Activated CD4-positive, CD25-positive, alpha-beta regulatory T cell treated with anti-CD3 and anti-CD28 coated beads, Interleukin-2, amount 50 U/mL, for 72 hours (primary cell): ENCODE results near the gene CD276.
"Not testable (repeated sequence)": the region's sequence is repeated elsewhere in the genome, so short reads cannot be mapped to it uniquely, and the experiment has no call there.

Experiments
- DNase-seq: peaks from one replicate; pipeline ENCODE4 v3.0.0; 2021

The CD276 gene

GRCh38 chr15:73712107-73712506 lies 27.9 kb downstream of the CD276 start:
- no peak for DNase-seq

DNA sequence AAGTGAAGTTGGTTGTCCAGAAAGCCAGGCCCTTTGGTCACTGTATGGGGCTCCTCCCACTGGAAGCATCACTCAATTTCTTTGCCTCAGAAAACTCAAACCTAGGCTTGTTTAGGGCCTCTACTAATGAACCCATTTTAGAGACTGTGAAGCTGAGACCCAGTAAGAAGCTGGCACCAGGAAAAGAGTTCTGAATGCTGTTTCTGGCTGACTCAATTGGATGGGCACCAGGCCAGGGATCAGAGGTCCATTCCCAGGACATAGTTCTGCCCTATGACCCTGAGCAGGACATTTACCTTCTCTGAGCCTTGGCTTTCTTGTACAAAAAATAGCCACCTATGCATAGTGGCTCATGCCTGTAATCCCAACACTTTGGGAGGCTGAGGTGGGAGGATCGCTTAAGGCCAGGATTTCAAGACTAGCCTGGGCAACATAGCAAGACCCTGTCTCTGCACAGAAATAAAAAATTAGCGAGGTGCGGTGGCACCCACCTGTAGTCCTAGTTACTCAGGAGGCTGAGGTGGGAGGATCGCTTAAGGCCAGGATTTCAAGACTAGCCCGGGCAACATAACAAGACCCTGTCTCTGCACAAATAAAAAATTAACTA lies 30.6 kb downstream of the CD276 start:
- DNase-seq = no peak

DNA sequence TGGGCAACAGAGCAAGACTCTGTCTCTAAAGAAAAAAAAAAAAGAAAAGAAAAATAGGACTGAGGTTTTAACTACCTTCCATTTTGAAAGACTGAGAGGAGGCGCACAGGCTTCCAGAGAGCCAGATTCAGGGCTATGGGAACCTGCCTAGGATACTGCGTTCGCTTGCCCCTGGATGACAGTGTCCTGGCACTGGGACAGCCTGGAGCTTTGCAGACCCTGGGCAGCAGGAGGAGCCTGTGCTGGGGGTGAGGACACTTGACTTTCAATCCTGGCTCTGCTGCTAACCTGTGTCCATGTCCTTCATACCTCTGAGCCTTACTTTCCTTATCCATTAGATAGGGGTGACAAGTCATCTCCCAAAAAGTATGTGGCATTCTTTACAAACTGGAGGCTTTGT lies 31.2 kb downstream of the CD276 start:
- DNase-seq = no peak

- DNase-seq = no peak
These were observed 32.2 kb downstream of the CD276 start for GRCh38 chr15:73716417-73716816.

DNA sequence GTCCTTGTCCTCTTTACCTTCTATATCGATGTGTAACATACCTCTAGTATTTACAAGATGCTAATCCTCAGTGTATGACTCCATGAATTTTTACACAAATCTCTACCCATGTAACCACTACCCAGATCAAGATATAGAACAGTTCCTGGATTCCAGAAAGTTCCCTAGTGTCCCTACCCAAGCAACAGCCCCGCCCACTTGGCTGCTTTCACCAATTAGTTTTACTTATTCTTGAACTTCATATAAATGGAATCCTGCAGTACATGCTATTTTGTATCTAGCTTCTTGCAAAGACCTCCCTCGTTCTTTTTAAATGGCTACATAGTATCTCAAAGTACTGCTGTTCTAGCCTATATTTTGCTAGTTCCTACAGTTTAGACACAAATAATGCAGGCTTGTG lies 33.0 kb downstream of the CD276 start:
- no peak for DNase-seq

DNA sequence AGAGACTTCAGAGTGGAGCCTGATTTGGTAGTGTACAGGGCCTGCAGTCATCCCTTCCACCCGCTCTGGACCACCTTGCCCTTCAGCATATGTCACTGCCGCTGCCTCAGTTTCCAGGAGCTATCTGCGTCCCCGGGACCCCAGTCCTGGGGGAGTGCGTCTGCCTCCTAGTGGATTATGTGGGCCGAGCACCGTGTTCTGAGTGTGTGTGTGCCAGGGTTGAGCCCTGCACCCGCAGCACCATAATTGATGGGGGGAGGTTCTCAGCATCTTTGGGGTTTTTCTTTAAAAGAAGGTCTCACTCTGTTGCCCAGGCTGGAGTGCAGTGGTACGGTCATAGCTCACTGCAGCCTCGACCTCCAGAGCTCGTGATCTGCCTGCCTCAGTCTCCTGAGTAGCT lies 33.6 kb downstream of the CD276 start:
- no peak for DNase-seq

- no peak for DNase-seq
These were observed 34.5 kb downstream of the CD276 start for GRCh38 chr15:73718694-73719093.

GRCh38 chr15:73722425-73722824 lies 38.2 kb downstream of the CD276 start:
- DNase-seq = no peak

DNA sequence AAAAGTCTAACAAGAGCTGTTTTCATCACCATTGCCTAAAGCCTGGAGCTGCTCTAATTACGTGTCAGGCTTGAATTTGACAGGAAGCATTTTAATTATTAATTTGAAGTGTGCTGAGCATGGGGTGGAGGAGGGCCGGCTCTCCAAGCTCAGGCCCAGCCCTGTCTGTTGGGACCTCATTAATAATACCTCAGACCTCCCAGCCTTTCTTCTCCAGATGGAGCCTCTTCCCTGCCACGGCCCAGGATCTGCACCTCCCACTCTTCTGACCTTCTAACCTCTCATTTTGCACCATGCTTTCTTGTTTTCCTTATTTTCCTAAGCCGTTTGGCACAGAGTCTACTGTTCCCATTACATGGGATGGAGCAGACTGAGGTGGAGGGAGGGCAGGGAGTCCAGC lies 39.0 kb downstream of the CD276 start:
- DNase-seq = no peak

DNA sequence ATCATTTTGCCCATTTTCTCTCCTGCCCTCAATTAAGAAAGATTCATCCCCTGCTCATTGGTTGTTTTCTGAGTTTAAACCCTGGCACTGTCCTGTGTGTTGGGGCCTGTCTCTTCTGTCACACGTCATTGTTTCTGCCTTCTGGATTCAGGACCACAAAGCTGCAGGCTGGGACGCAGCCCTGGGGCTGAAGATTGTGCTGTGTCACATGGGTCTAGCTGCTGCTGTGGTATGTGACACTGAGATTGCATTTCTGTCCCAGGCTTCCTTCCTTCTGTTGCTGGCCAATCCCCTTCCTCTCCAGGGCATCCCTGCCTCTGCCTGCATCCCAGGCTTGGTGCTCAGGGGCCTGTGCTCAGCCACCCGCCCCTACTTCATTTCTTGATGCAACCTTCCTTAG lies 40.0 kb downstream of the CD276 start:
- DNase-seq = no peak

- no peak for DNase-seq
These were observed 43.3 kb downstream of the CD276 start for GRCh38 chr15:73727330-73727976.

DNA sequence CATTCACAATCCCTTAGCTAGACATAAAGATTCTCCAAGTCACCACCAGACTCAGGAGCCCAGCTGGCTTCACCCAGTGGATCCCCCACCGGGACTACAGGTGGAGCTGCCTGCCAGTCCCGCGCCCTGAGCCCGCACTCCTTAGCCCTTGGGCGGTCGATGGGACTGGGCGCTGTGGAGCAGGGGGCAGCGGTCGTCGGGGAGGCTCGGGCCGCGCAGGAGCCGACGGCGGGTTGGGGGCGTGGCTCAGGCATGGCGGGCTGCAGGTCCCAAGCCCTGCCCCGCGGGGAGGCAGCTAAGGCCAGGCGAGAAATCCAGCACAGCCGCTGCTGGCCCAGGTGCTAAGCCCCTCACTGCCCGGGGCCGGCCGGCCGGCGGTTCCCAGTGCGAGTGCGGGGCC lies 47.9 kb downstream of the CD276 start:
- DNase-seq = not testable (repeated sequence)

- DNase-seq = no peak
These were observed 48.7 kb downstream of the CD276 start for GRCh38 chr15:73732930-73733329.

DNA sequence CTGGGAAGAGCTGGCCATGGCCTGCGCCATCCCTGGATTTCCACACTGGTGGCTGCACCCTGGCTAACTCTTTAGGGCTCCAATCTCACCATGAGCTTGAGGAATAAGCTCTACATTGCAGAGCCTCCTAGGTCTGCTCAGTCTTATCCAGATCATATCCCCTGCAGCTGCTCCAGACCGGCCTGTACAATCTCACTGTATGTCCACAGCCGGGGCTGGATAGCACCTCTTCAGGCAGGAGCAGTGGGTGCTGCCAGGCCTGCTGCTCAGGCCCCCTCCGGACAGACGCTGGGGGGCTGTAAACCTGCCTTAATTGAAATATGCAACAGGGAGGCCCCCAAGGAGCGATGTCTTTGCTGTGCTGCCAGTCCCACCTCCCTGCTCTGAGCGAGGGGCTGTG lies 53.4 kb downstream of the CD276 start:
- no peak for DNase-seq

- DNase-seq = no peak
These were observed 56.2 kb downstream of the CD276 start for GRCh38 chr15:73740152-73741048.

DNA sequence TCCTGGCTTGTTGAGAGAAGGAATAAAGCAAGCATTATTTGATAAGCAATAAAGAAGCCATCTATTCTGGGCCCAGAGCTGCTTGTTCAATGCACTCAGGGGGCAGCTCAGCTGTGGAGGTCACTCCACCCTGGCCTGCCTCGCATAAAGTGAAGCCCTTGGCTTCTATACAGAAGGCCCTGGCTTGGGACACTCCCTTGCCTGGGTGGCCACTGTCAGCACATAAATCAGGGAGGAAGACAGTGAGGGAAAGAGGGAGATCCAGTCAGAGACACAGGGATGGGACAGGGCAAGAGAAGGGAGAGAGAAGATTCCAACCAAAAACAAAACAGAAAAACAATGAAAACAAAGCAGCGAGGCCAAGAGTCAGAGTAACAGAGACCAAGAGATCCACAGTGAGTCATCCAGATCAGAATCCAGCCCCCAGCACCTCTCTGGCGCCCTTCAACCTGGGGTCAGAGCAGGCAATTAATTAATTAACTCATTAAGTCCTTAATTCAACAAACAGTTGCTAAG lies 57.2 kb downstream of the CD276 start:
- no peak for DNase-seq

GRCh38 chr15:73744293-73744692 lies 60.1 kb downstream of the CD276 start:
- DNase-seq = no peak

- no peak for DNase-seq
These were observed 60.9 kb downstream of the CD276 start for GRCh38 chr15:73745073-73745472.

DNA sequence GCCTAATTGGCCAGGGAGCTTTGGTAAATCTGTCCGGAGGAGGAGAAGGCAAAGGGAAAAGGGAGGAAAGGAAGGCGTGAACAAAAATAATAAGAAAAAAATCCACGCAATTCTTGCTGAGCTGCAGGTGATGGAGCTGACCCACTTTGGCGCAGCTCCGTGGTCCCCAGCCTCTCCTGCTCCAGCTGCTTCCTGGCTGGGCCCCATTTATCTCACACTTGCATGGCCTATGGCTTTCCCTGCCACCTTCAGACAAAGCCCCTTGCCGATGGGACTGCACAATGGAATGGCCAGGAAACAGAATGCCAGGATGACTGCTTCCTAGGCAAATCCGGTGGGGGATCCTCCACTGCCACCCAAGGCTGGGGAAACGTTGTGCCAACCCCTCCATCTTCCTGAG lies 62.1 kb downstream of the CD276 start:
- no peak for DNase-seq

DNA sequence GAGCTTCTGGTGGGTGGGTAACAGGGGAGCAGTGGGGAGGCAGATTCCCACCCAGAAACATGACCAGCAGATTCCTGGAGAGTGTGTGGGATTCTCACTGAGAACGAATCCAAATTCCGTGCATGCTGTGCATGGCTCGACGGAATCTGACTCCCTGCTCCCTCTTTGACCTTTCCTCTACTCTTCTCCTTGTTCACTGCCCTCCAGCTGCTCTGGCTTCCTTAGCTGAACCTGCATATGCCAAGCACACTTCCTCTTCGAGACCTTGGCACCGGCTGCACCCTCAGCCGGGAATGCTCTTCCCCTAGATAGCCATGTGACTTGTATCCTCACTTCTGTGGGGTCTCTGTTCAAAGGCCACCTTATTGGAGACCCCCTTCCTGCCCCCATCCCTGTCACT lies 62.7 kb downstream of the CD276 start:
- DNase-seq = no peak

GRCh38 chr15:73747847-73748590 lies 63.8 kb downstream of the CD276 start:
- no peak for DNase-seq

- DNase-seq = no peak
These were observed 64.5 kb downstream of the CD276 start for GRCh38 chr15:73748730-73749129.

- no peak for DNase-seq
These were observed 65.3 kb downstream of the CD276 start for GRCh38 chr15:73749533-73749932.
